SK-N-MC (cell line): ENCODE results near the gene DPEP2.

ENCODE experiments used
- DNase-seq: peaks from one replicate; pipeline ENCODE4 v3.0.0-alpha.2; 2011; ENCODE audit warnings: low read depth, low spot score
- H3K27ac ChIP-seq: fragments of 200-600 bp; sonication (generic); 2 replicates; pipeline ENCODE4 v1.5.1; 2016; ENCODE audit warnings: mixed run types
- H3K36me3 ChIP-seq: fragments of 200-600 bp; sonication (generic); 2 replicates; pipeline ENCODE4 v1.6.1; 2017; ENCODE audit warnings: antibody characterized with exemption, low read length, mixed read lengths; ENCODE audit not compliant: insufficient read depth
- H3K4me3 ChIP-seq: fragments of 200-600 bp; sonication (generic); 2 replicates; pipeline ENCODE4 v1.5.1; 2016
- H3K9ac ChIP-seq: fragments of 200-600 bp; sonication (generic); 2 replicates; pipeline ENCODE4 v1.8.0; 2017; ENCODE audit warnings: mixed run types, mixed read lengths; ENCODE audit not compliant: insufficient read length
- H3K9me3 ChIP-seq: fragments of 200-600 bp; sonication (generic); 2 replicates; pipeline ENCODE4 v1.6.1; 2017; ENCODE audit warnings: low read depth, mild to moderate bottlenecking, antibody characterized with exemption, low read length, moderate library complexity, mixed read lengths
- EZH2 ChIP-seq: fragments of 200-600 bp; sonication (generic); IDR thresholded peaks from one replicate; pipeline ENCODE4 v1.6.1; 2017; ENCODE audit warnings: antibody characterized with exemption
- FOXP2 ChIP-seq: optimal IDR thresholded peaks from 2 replicates; pipeline ENCODE3; 2011; ENCODE audit warnings: mild to moderate bottlenecking, moderate library complexity; ENCODE audit not compliant: insufficient read depth; ENCODE audit errors: extremely low read length, control extremely low read depth
- POLR2AphosphoS5 ChIP-seq: IDR thresholded peaks from 2 replicates; pipeline ENCODE4 v1.6.1; 2012; ENCODE audit warnings: mild to moderate bottlenecking, low read depth, low read length, borderline replicate concordance

Gene DPEP2

DNA sequence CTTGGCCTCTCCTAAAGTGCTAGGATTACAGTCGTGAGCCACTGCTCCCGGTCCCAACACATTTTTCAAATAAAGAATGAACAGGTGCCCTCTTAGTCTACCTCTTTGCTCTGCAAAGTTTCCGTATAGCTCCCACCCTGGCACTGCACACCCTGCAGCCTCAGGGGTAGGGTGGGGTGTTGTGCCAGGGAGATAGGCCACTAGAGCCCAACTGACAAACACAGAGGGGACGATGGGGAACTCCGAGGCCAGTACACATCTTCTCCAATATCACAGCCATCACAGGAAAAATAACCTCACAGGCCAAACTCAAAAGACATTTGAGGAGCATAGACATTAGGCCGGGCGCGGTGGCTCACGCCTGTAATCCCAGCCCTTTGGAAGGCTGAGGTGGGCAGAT lies 28.2 kb downstream of the DPEP2 start:
- no peak overlapping the region for H3K4me3 ChIP-seq
- DNase-seq = no peak
- no peaks in the 10 kb centered on the region for H3K9me3 ChIP-seq
- no peak overlapping the region for H3K9ac ChIP-seq
- H3K36me3 ChIP-seq = no peaks in the 10 kb centered on the region
- H3K27ac ChIP-seq = no peak overlapping the region
- no peak for TF ChIP-seq FOXP2
- TF ChIP-seq EZH2 = no peak
- no peak for TF ChIP-seq POLR2AphosphoS5

GRCh38 chr16:67969254-67970039 lies 29.8 kb downstream of the DPEP2 start:
- H3K9me3 ChIP-seq = no peaks in the 10 kb centered on the region
- H3K4me3 ChIP-seq = no peak overlapping the region
- no peak for TF ChIP-seq POLR2AphosphoS5
- TF ChIP-seq FOXP2 = no peak
- no peak for TF ChIP-seq EZH2
- H3K9ac ChIP-seq = no peak overlapping the region
- H3K27ac ChIP-seq = no peak overlapping the region
- H3K36me3 ChIP-seq = no peaks in the 10 kb centered on the region
- no peak for DNase-seq

GRCh38 chr16:67968400-67969253 lies 30.7 kb downstream of the DPEP2 start, which contains the start of gene SLC12A4:
SLC12A4 (minus strand) TSS chr16:67968637; CDS start chr16:67968553, 84 bp downstream.
- Histone ChIP-seq H3K9me3 (no peaks in the 10 kb centered on the region), H3K4me3 (peak within 1 kb of the TSS; percentile 76), H3K9ac (peak within 1 kb of the TSS; percentile 47), H3K36me3 (no peaks in the 10 kb centered on the region), H3K27ac (no peak within 1 kb of the TSS)
- TF ChIP-seq POLR2AphosphoS5 (no peak), EZH2 (no peak), FOXP2 (no peak)
- no peak for DNase-seq

- DNase-seq = no peak
- H3K36me3 ChIP-seq = no peaks in the 10 kb centered on the region
- no peak for TF ChIP-seq POLR2AphosphoS5
- no peak for TF ChIP-seq FOXP2
- TF ChIP-seq EZH2 = no peak
- H3K27ac ChIP-seq = no peak overlapping the region
- peak overlapping the region; percentile 47 for H3K9ac ChIP-seq
- H3K9me3 ChIP-seq = no peaks in the 10 kb centered on the region
- H3K4me3 ChIP-seq = peak overlapping the region; percentile 76
Measured at GRCh38 chr16:67967958-67968399, 31.3 kb downstream of the DPEP2 start.

DNA sequence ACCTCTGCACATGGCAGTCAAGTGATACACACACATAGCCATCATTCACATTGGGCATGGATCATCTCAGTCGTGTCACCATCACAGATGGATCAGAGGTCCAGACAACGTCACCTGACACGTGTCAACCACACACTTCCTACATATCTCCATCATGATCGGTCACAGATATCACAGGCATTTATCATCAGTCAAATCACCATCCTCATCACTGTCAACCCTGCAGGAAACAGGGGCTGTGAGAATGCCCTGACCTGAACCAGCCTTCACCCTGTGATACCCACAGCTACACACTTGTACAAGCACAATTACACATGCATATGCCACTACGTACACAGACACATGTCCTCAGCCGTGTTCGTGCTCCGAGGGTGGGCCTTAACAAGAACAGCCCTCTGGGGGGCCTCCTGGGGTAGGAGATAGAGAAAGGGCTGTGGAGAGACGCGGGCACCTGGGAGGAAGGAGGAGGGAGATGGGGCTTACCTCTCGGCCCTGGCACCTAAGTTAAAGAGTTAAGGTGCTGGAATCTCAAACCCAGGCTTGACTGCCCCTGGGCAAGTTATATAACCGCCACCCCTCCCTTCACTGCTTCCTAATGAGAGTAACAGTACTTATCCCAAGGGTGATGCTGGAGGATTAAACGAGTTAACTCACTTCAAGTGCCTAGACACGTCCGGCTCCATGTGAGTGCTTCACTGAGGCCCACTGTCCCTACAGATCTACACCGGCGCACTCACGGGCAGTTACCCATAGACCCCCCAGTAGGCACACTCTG lies 31.9 kb downstream of the DPEP2 start:
- Histone ChIP-seq H3K9ac (peak overlapping the region; percentile 47), H3K27ac (no peak overlapping the region), H3K9me3 (no peaks in the 10 kb centered on the region), H3K4me3 (peak overlapping the region; percentile 76), H3K36me3 (no peaks in the 10 kb centered on the region)
- no peak for DNase-seq
- TF ChIP-seq FOXP2 (no peak), POLR2AphosphoS5 (no peak), EZH2 (no peak)

- Histone ChIP-seq H3K9ac (no peak overlapping the region), H3K36me3 (no peaks in the 10 kb centered on the region), H3K27ac (no peak overlapping the region), H3K9me3 (no peaks in the 10 kb centered on the region), H3K4me3 (no peak overlapping the region)
- TF ChIP-seq FOXP2 (no peak), EZH2 (no peak), POLR2AphosphoS5 (no peak)
- no peak for DNase-seq
Measured at GRCh38 chr16:67966549-67967182, 32.6 kb downstream of the DPEP2 start.

GRCh38 chr16:67965668-67966548 lies 33.4 kb downstream of the DPEP2 start:
- Histone ChIP-seq H3K9ac (no peak overlapping the region), H3K27ac (no peak overlapping the region), H3K36me3 (no peaks in the 10 kb centered on the region), H3K4me3 (no peak overlapping the region), H3K9me3 (no peaks in the 10 kb centered on the region)
- no peak for DNase-seq
- TF ChIP-seq EZH2 = no peak
- TF ChIP-seq FOXP2 = no peak
